ENCODE data around the gene WWOX.
"Not testable (repeated sequence)": the region's sequence is repeated elsewhere in the genome, so short reads cannot be mapped to it uniquely, and the experiment has no call there.

The WWOX gene

GRCh38 chr16:78505544-78506366 lies 406.3 kb downstream of the WWOX start:
- no peak for DNase-seq

- DNase-seq, result no peak
Measured at GRCh38 chr16:78506367-78507193, 407.1 kb downstream of the WWOX start.

GRCh38 chr16:78507576-78507975 lies 408.1 kb downstream of the WWOX start:
- no peak for DNase-seq

- DNase-seq, result no peak
Measured at GRCh38 chr16:78509965-78510364, 410.5 kb downstream of the WWOX start.

- no peak for DNase-seq
Measured at GRCh38 chr16:78510496-78510895, 411.0 kb downstream of the WWOX start.

GRCh38 chr16:78513838-78514237 lies 414.4 kb downstream of the WWOX start:
- DNase-seq, result peak; percentile 2 to 10

GRCh38 chr16:78514888-78515287 lies 415.4 kb downstream of the WWOX start:
- not testable (repeated sequence) for DNase-seq

- no peak for DNase-seq
Measured at GRCh38 chr16:78515421-78515820, 416.0 kb downstream of the WWOX start.

GRCh38 chr16:78516006-78516736 lies 416.7 kb downstream of the WWOX start:
- DNase-seq, result no peak

- DNase-seq, result no peak
Measured at GRCh38 chr16:78519896-78520295, 420.4 kb downstream of the WWOX start.

GRCh38 chr16:78520470-78520869 lies 421.0 kb downstream of the WWOX start:
- no peak for DNase-seq

GRCh38 chr16:78522327-78522726 lies 422.9 kb downstream of the WWOX start:
- DNase-seq, result peak; percentile 26 to 40

- peak in 1 of 2 donors; percentile 22 for DNase-seq
Measured at GRCh38 chr16:78523212-78523985, 423.9 kb downstream of the WWOX start.

GRCh38 chr16:78524066-78524595 lies 424.7 kb downstream of the WWOX start:
- no peak for DNase-seq

GRCh38 chr16:78528265-78528664 lies 428.8 kb downstream of the WWOX start:
- DNase-seq, result no peak

GRCh38 chr16:78529881-78530280 lies 430.4 kb downstream of the WWOX start:
- no peak for DNase-seq

GRCh38 chr16:78530283-78530682 lies 430.8 kb downstream of the WWOX start:
- DNase-seq, result no peak

- no peak for DNase-seq
Measured at GRCh38 chr16:78535098-78535497, 435.6 kb downstream of the WWOX start.

GRCh38 chr16:78537511-78537910 lies 438.1 kb downstream of the WWOX start:
- no peak for DNase-seq

GRCh38 chr16:78538292-78538691 lies 438.8 kb downstream of the WWOX start:
- DNase-seq, result no peak

- DNase-seq, result peak; percentile 20 to 72
Measured at GRCh38 chr16:78538919-78539318, 439.5 kb downstream of the WWOX start.

GRCh38 chr16:78542419-78542818 lies 443.0 kb downstream of the WWOX start:
- DNase-seq, result no peak
